Activated CD4-positive, CD25-positive, alpha-beta regulatory T cell treated with anti-CD3 and anti-CD28 coated beads, Interleukin-2, amount 50 U/mL, for 72 hours (primary cell): ENCODE measurements around the gene FBXL4.
"Not testable (repeated sequence)": the region's sequence is repeated elsewhere in the genome, so short reads cannot be mapped to it uniquely, and the experiment has no call there.

Source experiments
- DNase-seq: peaks from one replicate; pipeline ENCODE4 v3.0.0; 2021

FBXL4 gene

GRCh38 chr6:98945311-98946115 lies 2.2 kb downstream of the FBXL4 start:
- no peak for DNase-seq

GRCh38 chr6:98944598-98945081 lies 3.1 kb downstream of the FBXL4 start:
- DNase-seq, result no peak

GRCh38 chr6:98944168-98944567 lies 3.6 kb downstream of the FBXL4 start:
- no peak for DNase-seq

GRCh38 chr6:98942263-98942803 lies 5.4 kb downstream of the FBXL4 start:
- DNase-seq, result no peak

GRCh38 chr6:98941319-98941718 lies 6.4 kb downstream of the FBXL4 start:
- no peak for DNase-seq

GRCh38 chr6:98937351-98937750 lies 10.4 kb downstream of the FBXL4 start:
- DNase-seq, result no peak

- DNase-seq, result no peak
These were observed 15.4 kb downstream of the FBXL4 start for GRCh38 chr6:98932381-98932780.

GRCh38 chr6:98931696-98932095 lies 16.1 kb downstream of the FBXL4 start:
- DNase-seq, result no peak

GRCh38 chr6:98929498-98930060 lies 18.2 kb downstream of the FBXL4 start:
- DNase-seq, result no peak

GRCh38 chr6:98928688-98929087 lies 19.1 kb downstream of the FBXL4 start:
- no peak for DNase-seq

GRCh38 chr6:98927534-98927933 lies 20.2 kb downstream of the FBXL4 start:
- no peak for DNase-seq

- no peak for DNase-seq
These were observed 21.9 kb downstream of the FBXL4 start for GRCh38 chr6:98925831-98926230.

- DNase-seq, result no peak
These were observed 23.1 kb downstream of the FBXL4 start for GRCh38 chr6:98924647-98925046.

- DNase-seq, result no peak
These were observed 26.8 kb downstream of the FBXL4 start for GRCh38 chr6:98920904-98921431.

- DNase-seq, result not testable (repeated sequence)
These were observed 36.8 kb downstream of the FBXL4 start for GRCh38 chr6:98910946-98911345.

- DNase-seq, result no peak
These were observed 38.5 kb downstream of the FBXL4 start for GRCh38 chr6:98909236-98909635.

GRCh38 chr6:98906342-98906741 lies 41.4 kb downstream of the FBXL4 start:
- DNase-seq, result not testable (repeated sequence)

GRCh38 chr6:98905759-98906158 lies 42.0 kb downstream of the FBXL4 start:
- no peak for DNase-seq

GRCh38 chr6:98904096-98904495 lies 43.6 kb downstream of the FBXL4 start:
- DNase-seq, result no peak

GRCh38 chr6:98900706-98901105 lies 47.0 kb downstream of the FBXL4 start:
- DNase-seq, result no peak

GRCh38 chr6:98894810-98895209 lies 52.9 kb downstream of the FBXL4 start:
- no peak for DNase-seq

- no peak for DNase-seq
These were observed 60.1 kb downstream of the FBXL4 start for GRCh38 chr6:98887650-98888049.

GRCh38 chr6:98885330-98885729 lies 62.4 kb downstream of the FBXL4 start:
- DNase-seq, result no peak

GRCh38 chr6:98880486-98880885 lies 67.3 kb downstream of the FBXL4 start:
- DNase-seq, result no peak
